HK-2 (cell line): ENCODE results near the gene CEP41.

Experiments
- DNase-seq: peaks from one replicate; pipeline ENCODE4 v3.0.0-alpha.2; 2018; ENCODE audit not compliant: unreplicated experiment

The CEP41 gene

DNA sequence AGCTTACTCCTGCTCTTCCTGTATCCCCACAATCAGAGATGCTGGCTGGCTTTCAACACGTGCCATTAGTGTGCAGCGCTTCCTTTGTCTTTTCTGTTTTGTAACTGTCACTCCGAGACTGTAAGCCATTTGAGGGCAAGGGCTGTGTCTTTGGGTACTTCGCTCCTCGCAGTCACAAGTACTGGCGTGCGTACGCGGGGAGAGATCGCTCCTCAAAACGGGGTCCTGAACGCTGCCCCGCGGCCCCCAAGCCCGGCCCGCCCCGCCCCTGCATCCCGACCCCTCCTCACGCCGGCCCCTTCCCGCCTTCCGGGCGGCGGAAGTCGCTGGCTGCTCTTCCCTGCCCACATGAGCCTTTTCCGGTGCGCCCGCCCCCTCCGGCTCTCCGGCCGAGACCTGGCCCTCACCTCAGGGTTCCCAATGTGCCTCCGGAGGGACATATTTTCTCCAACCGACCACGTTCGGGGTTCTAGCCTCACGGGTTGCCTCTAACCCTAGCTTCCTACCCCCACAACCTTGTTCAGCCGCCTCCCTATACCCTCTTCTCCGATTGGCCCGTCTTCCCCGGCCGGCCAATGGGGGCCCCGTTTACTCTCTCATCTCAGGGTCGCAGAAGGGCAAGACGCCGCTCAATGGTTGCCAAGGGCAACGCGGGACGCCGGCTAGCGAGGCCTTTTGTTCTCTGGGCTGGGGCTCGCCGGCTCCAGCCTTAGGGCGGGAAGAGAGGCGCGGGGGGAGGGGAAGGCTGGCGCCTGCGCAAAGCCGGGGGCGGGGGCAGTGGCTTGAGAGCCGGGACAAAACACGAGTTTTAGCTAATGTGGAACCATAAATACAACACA is at the start of gene CEP41:
Gene CEP41, minus strand, starts transcription at position 490 of the 839 bp plus-strand sequence. Its CDS starts 50 bp downstream, at position 440.
- DNase-seq: peak; percentile 97

- no peak for DNase-seq
These were observed 49.5 kb upstream of the CEP41 start for GRCh38 chr7:130490311-130490791.

DNA sequence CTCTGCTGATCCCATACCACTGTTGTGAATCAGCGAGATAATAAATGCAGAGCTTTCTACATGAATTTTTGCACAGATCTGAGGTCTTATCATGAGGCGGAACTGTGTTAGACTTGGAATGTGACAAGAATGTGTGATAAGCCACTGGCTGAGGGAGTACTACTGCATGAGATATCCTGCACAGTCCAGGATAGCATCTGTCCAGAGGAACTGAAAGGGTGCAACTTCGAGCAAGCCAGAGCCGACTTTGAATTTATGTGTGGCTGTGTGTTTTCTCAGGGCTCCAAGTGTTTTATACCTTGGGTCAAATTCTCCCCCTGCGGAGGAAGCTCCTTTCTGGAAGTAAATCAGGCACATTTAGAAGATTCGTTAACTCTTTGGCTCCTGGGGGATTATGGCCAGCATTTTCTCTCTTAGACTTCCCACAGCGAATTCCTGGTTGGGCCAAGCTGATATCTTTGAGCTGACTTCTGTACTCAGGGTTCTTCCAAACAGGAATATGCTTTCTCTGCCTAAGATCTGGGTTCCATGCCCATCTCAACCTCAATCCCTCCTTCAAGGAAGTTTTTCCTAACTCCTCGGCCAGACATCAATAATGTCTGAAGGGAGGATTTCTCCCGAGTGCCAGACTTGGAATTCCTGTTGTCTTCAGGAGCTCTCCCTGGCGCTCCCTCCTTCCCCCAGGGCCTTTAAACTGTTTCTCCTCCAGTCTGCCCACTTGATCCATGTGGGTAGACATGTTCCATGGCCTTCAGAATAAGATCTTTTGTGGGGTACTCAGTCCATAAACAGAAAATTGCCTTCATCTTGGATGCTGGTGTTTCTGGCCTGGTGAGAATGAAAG is 48.5 kb upstream of the CEP41 start:
- DNase-seq: no peak

GRCh38 chr7:130488392-130489139 is 47.8 kb upstream of the CEP41 start:
- no peak for DNase-seq

- DNase-seq: no peak
These were observed 46.2 kb upstream of the CEP41 start for GRCh38 chr7:130486954-130487436.

DNA sequence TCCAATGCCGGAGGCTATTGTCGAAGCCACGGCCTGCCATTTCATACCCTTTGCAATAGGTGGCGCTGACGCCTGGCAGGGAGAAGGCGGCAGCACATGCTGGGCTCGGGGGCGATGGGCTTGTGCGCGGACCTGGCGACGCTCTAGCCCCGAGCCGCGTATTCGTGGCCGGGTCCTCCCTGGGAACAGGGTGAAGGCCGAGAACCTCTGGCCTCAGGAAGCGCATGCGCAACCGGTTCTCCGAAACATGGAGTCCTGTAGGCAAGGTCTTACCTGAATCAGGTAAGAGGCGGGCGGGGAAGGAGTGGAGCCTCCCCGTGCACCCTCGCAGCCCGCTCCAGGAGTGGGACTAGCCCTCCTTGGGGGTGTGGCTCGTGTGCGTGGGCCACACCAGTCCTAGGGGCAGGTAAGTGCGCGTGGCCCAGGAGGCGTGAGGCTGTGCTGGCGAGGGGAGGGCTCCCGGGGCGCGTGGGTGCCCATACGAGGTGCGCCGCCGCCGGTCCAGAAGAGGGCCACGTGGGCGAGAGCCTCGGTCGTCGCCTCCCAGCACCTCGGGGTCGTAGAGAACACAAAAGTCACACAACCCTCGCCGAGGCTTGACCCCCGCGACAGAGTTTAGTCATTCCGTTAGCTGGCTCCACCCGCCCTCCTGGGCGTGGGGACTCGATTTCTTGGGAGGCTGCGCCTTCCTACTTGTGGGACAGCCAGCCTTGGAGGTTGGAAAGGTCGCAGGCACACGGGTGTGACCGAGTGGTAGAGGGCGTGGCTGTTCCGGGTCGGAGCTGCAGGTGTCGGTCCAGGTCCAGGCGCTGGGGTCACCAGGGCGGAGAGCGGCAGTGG is 45.5 kb upstream of the CEP41 start:
- no peak for DNase-seq

DNA sequence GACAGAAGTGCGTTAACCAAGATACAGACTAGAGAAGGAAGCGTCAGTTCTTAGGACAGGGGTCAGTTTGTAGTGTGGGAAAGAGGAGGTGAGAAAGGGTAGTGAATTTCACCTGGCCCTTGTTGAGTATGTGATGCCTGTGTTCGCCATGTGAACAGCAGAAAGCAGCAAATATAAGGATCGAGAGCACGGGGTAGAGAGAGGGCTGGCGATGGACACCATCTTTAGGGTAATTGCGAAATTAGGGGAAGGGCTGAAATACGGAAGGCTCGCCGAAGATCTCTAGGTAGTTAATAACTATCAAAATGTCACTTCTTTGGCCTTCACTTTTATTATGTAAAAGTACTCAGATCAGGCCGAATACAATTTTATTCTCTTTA is 44.9 kb upstream of the CEP41 start:
- no peak for DNase-seq

- DNase-seq: no peak
These were observed 42.2 kb upstream of the CEP41 start for GRCh38 chr7:130483031-130483430.

- DNase-seq: no peak
These were observed 41.1 kb upstream of the CEP41 start for GRCh38 chr7:130481898-130482297.

- DNase-seq: no peak
These were observed 39.0 kb upstream of the CEP41 start for GRCh38 chr7:130479716-130480400.

- DNase-seq: no peak
These were observed 38.2 kb upstream of the CEP41 start for GRCh38 chr7:130478991-130479390.

GRCh38 chr7:130476297-130477150 is 35.7 kb upstream of the CEP41 start:
- no peak for DNase-seq

- DNase-seq: no peak
These were observed 35.0 kb upstream of the CEP41 start for GRCh38 chr7:130475776-130476175.

DNA sequence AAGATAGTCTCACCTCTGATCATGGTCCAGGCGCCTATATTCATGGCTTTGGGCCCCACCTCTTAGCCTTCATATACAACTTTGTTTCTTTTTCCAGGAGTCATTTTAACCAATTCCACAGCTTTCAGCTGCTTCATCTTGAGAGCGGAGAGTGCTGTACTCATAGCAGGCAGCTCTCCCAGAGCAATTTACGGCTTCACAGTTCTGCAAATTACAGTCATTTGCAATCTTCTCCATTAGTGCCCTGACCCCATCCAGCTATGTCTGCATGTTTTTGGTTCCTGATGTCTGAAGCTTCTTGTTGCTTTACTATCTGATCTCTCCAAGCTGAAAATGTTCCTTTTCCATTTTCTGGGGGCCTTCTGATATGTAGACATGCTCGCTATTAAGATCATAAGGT is 33.1 kb upstream of the CEP41 start:
- no peak for DNase-seq

DNA sequence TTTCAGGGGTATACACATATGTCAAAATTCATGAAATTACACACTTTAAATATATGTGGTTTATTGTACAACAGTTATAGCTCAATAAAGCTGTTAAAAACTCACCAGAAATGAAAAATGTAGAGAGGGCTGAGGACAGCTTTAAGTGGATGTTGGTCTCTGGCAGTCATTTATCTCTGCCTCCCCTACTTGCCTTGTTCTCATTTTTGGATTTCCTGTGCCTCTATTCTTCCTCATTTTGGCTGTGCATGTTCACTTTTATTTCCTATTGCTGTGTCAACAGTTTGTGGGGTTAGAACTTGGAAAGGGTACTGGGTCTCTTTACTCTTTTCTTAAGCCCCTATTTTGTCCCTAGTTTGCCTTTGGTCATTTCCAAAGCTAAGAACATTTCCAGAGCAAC is 32.5 kb upstream of the CEP41 start:
- no peak for DNase-seq

- DNase-seq: no peak
These were observed 31.2 kb upstream of the CEP41 start for GRCh38 chr7:130471974-130472373.

- DNase-seq: no peak
These were observed 27.8 kb upstream of the CEP41 start for GRCh38 chr7:130468612-130469011.

DNA sequence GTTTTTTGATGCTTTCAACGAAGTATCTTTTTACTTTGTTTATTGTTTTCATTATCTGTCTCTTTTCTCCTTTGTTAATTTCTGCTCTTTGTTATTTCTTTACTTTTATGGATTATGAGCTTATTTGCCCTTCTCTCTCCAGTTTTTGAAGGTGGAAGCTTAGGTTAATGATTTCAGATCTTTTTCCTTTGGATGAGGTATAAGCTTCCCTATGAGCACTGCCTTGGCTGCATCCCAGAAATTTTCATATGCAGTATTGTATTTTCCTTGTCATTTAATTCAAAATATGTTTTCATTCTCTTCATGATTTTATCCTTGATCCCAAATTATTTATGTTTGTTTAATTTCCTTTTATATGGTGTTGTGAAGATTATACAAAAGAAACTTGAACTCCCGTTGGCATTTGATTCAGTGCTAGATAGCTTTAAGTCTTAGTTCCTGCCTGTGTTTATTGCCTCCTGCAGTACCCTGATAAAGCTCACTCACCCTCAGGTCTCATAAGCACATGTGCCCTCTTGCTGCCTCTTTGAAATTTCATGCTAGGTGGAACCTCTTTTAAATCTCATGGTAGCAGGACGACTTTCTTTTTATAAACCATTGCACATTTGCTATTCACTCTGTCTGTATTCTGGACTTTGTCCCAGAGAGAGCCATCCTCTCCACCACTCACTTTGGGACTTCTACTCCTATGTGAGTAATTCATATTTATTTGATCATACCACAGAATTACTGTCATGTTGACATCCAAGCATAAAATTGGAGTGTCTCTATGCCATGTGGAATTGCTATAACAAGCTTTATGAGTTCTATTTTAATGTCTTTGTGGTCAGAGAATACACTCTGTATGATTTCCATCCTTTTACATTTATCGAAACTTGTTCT is 23.0 kb upstream of the CEP41 start:
- DNase-seq: no peak
